IPS DF 6.9 (cell line): ENCODE measurements around the gene FAM193A.
"Not testable (repeated sequence)": the region's sequence is repeated elsewhere in the genome, so short reads cannot be mapped to it uniquely, and the experiment has no call there.

Experiments
- DNase-seq: peaks from one replicate; pipeline ENCODE4 v3.0.0-alpha.2; 2013; ENCODE audit warnings: low read depth, low spot score
- H3K27ac ChIP-seq: one replicate; pipeline ENCODE4 v1.5.1; 2013; ENCODE audit warnings: low read length, control low read depth
- H3K27me3 ChIP-seq: 2 replicates; pipeline ENCODE4 v1.6.1; 2013; ENCODE audit warnings: mild to moderate bottlenecking, low read length; ENCODE audit not compliant: control insufficient read depth, insufficient read depth
- H3K36me3 ChIP-seq: 2 replicates; pipeline ENCODE4 v1.6.1; 2013; ENCODE audit warnings: low read length; ENCODE audit not compliant: control insufficient read depth, insufficient read depth
- H3K4me1 ChIP-seq: 2 replicates; pipeline ENCODE4 v1.6.1; 2013; ENCODE audit warnings: low read length; ENCODE audit not compliant: control insufficient read depth, insufficient read depth
- H3K4me3 ChIP-seq: 2 replicates; pipeline ENCODE4 v1.5.1; 2013; ENCODE audit warnings: mild to moderate bottlenecking, low read length
- H3K9me3 ChIP-seq: 2 replicates; pipeline ENCODE4 v1.6.1; 2013; ENCODE audit warnings: low read length, inconsistent platforms; ENCODE audit not compliant: control insufficient read depth, insufficient read depth
- WGBS: extraction: QIAGEN DNeasy Blood & Tissue Kit; methylation state at CpG from one replicate; pipeline ENCODE4 v1.1.7; 2013; ENCODE audit warnings: mixed read lengths, missing lambda C conversion rate; ENCODE audit not compliant: insufficient read length, insufficient coverage; 5-methylcytosine and 5-hydroxymethylcytosine counted together

FAM193A gene

GRCh38 chr4:2574863-2575262 lies 38.4 kb downstream of the FAM193A start:
- H3K27ac ChIP-seq = no peak overlapping the region
- no peak for DNase-seq
- H3K4me1 ChIP-seq = 0 out of 2 replicates have a peak, but pooled peaks cover 1% of the 10 kb centered on the region
- H3K36me3 ChIP-seq = no peaks in the 10 kb centered on the region
- no peaks in the 10 kb centered on the region; the same call in 1 of the 2 replicates for H3K9me3 ChIP-seq
- H3K4me3 ChIP-seq = no peak overlapping the region
- no CpG with 5 or more reads among the region's 9 CpGs for WGBS
- H3K27me3 ChIP-seq = no peaks in the 10 kb centered on the region

- DNase-seq = no peak
- no peaks in the 10 kb centered on the region; the same call in 1 of the 2 replicates for H3K9me3 ChIP-seq
- H3K36me3 ChIP-seq = no peaks in the 10 kb centered on the region
- no CpG with 5 or more reads among the region's 4 CpGs for WGBS
- H3K27ac ChIP-seq = no peak overlapping the region
- H3K27me3 ChIP-seq = no peaks in the 10 kb centered on the region
- H3K4me1 ChIP-seq = no peaks in the 10 kb centered on the region
- H3K4me3 ChIP-seq = no peak overlapping the region
Measured at GRCh38 chr4:2576290-2576689, 39.8 kb downstream of the FAM193A start.

DNA sequence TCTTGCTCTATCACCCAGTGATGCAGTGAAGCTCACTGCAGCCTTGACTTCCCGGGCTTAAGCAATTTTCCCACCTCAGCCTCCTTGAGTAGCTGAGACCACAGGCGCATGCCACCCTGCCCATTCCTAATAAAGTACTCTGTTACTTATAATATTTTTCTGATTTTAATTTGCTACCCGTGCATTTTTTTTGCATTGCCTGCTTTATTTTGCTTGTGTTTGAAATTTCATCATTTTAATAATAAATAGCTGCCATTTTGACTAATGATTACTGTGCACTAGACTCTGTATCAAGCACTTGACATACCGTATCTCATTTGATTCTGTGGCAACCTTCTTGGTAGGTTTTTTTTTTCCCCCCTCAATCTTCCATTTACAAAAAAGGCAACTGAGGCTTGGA lies 41.7 kb downstream of the FAM193A start:
- Histone ChIP-seq H3K36me3 (no peaks in the 10 kb centered on the region), H3K27me3 (no peaks in the 10 kb centered on the region), H3K27ac (no peak overlapping the region), H3K4me1 (no peaks in the 10 kb centered on the region), H3K4me3 (no peak overlapping the region), H3K9me3 (no peaks in the 10 kb centered on the region; the same call in 1 of the 2 replicates)
- no peak for DNase-seq
- no CpG with 5 or more reads among the region's 4 CpGs for WGBS

DNA sequence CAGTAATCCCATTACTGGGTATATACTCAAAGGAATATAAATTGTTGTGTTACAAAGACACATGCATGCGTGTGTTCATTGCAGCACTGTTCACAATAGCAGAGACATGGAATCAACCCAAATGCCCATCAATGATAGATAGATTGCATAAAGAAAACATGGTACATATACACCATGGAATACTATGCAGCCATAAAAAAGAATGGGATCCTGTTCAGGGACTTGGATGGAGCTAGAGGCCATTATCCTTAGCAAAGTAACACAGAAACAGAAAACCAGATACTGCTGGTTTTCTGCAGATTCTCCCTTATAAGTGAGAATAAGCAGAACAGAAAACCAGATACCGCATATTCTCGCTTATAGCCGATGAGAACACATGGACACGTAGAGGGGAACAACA lies 43.5 kb downstream of the FAM193A start:
- Histone ChIP-seq H3K27ac (no peak overlapping the region), H3K4me1 (no peaks in the 10 kb centered on the region), H3K4me3 (no peak overlapping the region), H3K27me3 (no peaks in the 10 kb centered on the region), H3K36me3 (no peaks in the 10 kb centered on the region), H3K9me3 (no peaks in the 10 kb centered on the region; the same call in 1 of the 2 replicates)
- DNase-seq = no peak
- no CpG with 5 or more reads among the region's 5 CpGs for WGBS

GRCh38 chr4:2583092-2583491 lies 46.6 kb downstream of the FAM193A start:
- Histone ChIP-seq H3K27me3 (no peaks in the 10 kb centered on the region), H3K36me3 (no peaks in the 10 kb centered on the region), H3K27ac (no peak overlapping the region), H3K4me3 (no peak overlapping the region), H3K9me3 (no peaks in the 10 kb centered on the region; the same call in 1 of the 2 replicates), H3K4me1 (peaks cover 2% of the 10 kb centered on the region; the same call in 1 of the 2 replicates)
- no peak for DNase-seq
- WGBS = no CpG with 5 or more reads among the region's 4 CpGs

DNA sequence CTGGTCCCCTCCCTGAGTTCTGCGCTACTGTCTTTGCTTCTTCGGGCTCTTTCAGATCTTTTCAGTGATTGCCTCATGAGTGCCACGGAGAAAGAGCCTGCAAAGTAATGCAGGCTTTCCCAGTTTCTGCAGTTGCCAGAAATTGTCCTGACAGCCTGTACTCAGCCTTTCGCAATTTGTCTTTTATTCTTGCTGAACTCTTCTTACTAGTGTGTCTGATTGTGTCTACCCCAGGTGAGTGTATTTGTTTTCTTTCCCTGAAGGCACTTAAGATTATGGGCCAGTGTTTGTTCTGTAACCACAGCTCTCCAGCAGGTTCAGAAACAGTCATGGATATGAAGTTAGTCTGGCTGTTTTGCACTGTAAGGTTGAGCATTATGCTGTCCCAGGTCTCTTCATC lies 47.1 kb downstream of the FAM193A start:
- H3K36me3 ChIP-seq = no peaks in the 10 kb centered on the region
- no peak overlapping the region for H3K27ac ChIP-seq
- H3K27me3 ChIP-seq = no peaks in the 10 kb centered on the region
- DNase-seq = no peak
- no peak overlapping the region for H3K4me3 ChIP-seq
- peaks cover 2% of the 10 kb centered on the region; the same call in 1 of the 2 replicates for H3K4me1 ChIP-seq
- WGBS = no CpG with 5 or more reads among the region's 4 CpGs
- no peaks in the 10 kb centered on the region; the same call in 1 of the 2 replicates for H3K9me3 ChIP-seq

DNA sequence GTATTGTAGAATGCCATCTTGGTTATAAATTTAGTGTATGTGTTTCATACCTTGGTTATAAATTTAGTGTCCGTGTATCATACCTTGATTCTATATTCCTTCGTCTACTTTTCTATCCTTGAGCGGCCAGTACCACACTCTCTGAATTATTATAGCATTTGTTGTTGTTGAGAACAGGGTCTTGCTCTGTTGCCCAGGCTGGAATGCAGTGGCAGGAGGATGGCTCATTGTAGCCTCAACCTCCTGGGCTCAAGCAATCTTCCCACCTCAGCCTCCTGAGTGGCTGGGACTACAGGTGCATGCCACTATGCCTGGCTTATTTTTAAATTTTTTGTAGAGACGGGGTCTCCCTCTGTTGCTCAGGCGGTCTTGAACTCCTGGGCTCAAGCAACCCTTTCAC lies 50.1 kb downstream of the FAM193A start:
- no peak for DNase-seq
- no CpG with 5 or more reads among the region's 5 CpGs for WGBS
- Histone ChIP-seq H3K27me3 (no peaks in the 10 kb centered on the region), H3K27ac (no peak overlapping the region), H3K4me1 (peaks cover 2% of the 10 kb centered on the region; the same call in 1 of the 2 replicates), H3K36me3 (no peaks in the 10 kb centered on the region), H3K9me3 (no peaks in the 10 kb centered on the region), H3K4me3 (no peak overlapping the region)

- Histone ChIP-seq H3K27ac (no peak overlapping the region), H3K36me3 (no peaks in the 10 kb centered on the region), H3K27me3 (no peaks in the 10 kb centered on the region), H3K4me1 (peaks cover 2% of the 10 kb centered on the region; the same call in 1 of the 2 replicates), H3K9me3 (no peaks in the 10 kb centered on the region), H3K4me3 (no peak overlapping the region)
- WGBS = no CpG with 5 or more reads among the region's 8 CpGs
- no peak for DNase-seq
Measured at GRCh38 chr4:2587213-2587823, 50.9 kb downstream of the FAM193A start.

- Histone ChIP-seq H3K27ac (no peak overlapping the region), H3K4me1 (peaks cover 6% of the 10 kb centered on the region; the same call in 1 of the 2 replicates), H3K27me3 (no peaks in the 10 kb centered on the region), H3K4me3 (no peak overlapping the region), H3K36me3 (no peaks in the 10 kb centered on the region), H3K9me3 (no peaks in the 10 kb centered on the region)
- WGBS = no CpG with 5 or more reads among the region's 3 CpGs
- DNase-seq = no peak
Measured at GRCh38 chr4:2588259-2588658, 51.8 kb downstream of the FAM193A start.

DNA sequence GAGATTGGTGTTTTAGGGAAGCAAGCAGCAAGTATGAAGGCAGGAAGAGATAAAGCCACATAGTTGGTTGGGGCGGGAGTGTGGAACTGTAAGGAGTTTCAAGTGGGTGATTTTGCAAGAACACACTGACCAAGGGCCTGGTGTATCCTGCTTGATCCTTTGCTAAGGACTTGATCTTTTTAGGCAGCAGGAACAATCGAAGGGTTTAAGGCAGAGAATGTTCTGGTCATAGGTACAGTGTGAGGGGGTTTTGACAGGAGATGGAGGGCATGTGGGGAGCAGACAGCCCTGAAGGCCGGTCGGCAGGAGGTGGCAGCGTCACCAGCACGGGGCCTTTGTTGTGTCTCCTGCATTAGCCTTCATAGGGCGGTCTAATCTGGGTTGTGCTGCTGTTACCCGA lies 54.7 kb downstream of the FAM193A start:
- Histone ChIP-seq H3K4me3 (no peak overlapping the region), H3K4me1 (peaks cover 12% of the 10 kb centered on the region), H3K36me3 (peaks cover 2% of the 10 kb centered on the region; the same call in 1 of the 2 replicates), H3K27ac (no peak overlapping the region), H3K9me3 (no peaks in the 10 kb centered on the region), H3K27me3 (no peaks in the 10 kb centered on the region)
- peak; percentile 18 for DNase-seq
- no CpG with 5 or more reads among the region's 8 CpGs for WGBS

DNA sequence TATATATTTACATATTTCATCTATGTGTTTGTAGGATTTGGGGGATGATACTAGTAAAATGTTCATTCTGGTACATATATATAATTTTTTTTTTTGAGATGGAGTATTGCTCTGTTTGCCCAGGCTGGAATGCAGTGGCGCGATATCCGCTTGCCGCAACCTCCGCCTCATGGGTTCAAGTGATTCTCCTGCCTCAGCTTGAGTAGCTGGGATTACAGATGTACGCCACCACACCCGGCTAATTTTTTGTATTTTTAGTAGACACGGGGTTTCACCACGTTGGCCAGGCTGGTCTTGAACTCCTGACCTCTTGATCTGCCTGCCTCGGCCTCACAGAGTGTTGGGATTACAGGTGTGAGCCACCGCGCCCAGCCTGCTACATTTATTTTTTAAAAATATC lies 55.6 kb downstream of the FAM193A start:
- not testable (repeated sequence) for H3K4me3 ChIP-seq, H3K27me3 ChIP-seq, H3K36me3 ChIP-seq, H3K9me3 ChIP-seq, DNase-seq, H3K27ac ChIP-seq
- H3K4me1 ChIP-seq = peaks cover 13% of the 10 kb centered on the region
- WGBS = no CpG with 5 or more reads among the region's 12 CpGs
